Pancreas (tissue), 10 donors: Measurements from ENCODE around the gene KIAA0040. TPM values are rescaled to one million over a fixed set of nuclear protein-coding genes. Genes with fewer than 3 reads are reported as not detected.

Experiments
- ATAC-seq, 4 donors: fragments of 200-7000 bp; cut with Tn5 transposase; one replicate each; pipeline versions ENCODE4 v1.8.0 to v1.9.1; 2020; ENCODE audit warnings: mild to moderate bottlenecking in 4 of 4, moderate library complexity in 4 of 4
- DNase-seq, 6 donors: peaks; one replicate each; pipeline ENCODE4 v3.0.0-alpha.2; 2020
- FAIRE-seq: peaks from 2 replicates; lab custom pipeline; 2012; peaks lifted over from hg19 to GRCh38; lab: Jason Lieb, UNC
- H3K27ac ChIP-seq, 4 donors: fragments of 200-600 bp; sonication (generic); 1 replicate in 3 of 4; 2 replicates in 1 of 4; pipeline versions ENCODE4 v1.5.0 to v1.8.0; 2020
- H3K27me3 ChIP-seq, 4 donors: fragments of 200-600 bp; one replicate each; pipeline ENCODE4 v1.8.0; 2021
- H3K36me3 ChIP-seq, 3 donors: fragments of 200-600 bp; sonication (generic) in 1 of 3; one replicate each; pipeline versions ENCODE4 v1.5.0 to v1.8.0; 2020 to 2021
- H3K4me1 ChIP-seq, 3 donors: fragments of 200-600 bp; one replicate each; pipeline ENCODE4 v1.8.0; 2021
- H3K4me3 ChIP-seq, 4 donors: fragments of 200-600 bp; sonication (generic) in 2 of 4; one replicate each; pipeline versions ENCODE4 v1.5.0 to v1.8.0; 2020 to 2021
- H3K9me3 ChIP-seq, 4 donors: fragments of 200-600 bp; one replicate each; pipeline ENCODE4 v1.8.0; 2021
- CTCF ChIP-seq, 4 donors: fragments of 200-600 bp; sonication (generic) in 3 of 4; IDR thresholded peaks; one replicate each; pipeline versions ENCODE4 v1.5.0 to v1.8.0; 2021; ENCODE audit warnings: antibody characterized with exemption in 4 of 4
- WGBS, 2 donors: extraction: QIAGEN DNeasy Blood & Tissue Kit; methylation state at CpG; one replicate each; pipeline ENCODE4 v1.1.7; 2013; 5-methylcytosine and 5-hydroxymethylcytosine counted together
- intact Hi-C, 3 donors: fragments of 100-400 bp; cut with DNase I; formaldehyde crosslinking; loops; one replicate each; pipeline versions ENCODE4 v1.11.1 to v1.14.2; 2022
- polyA plus RNA-seq, 2 donors: library from polyadenylated mRNA; stranded (reverse); fragments of 200-250 nt; gene quantifications; one replicate each; pipeline ENCODE4 v1.2.3, GENCODE V29; 2013
- total RNA-seq, 6 donors: library from RNA; stranded (reverse); fragmentation: NEBNext Ultra II Directional in 4 of 6; extraction: Animal tissue kit (Norgen Biotek cat#: 25700) in 4 of 6; gene quantifications; one replicate each; pipeline versions ENCODE4 v1.2.1 to v1.2.4, GENCODE V29; 2021 to 2023
- donor health status: healthy with polysubstance abuse.
- donor health status: DM: no; HTN: no; CAD: no; lungs with moderate emphysema.
- donor health status: DM: no; HTN: no; CAD: no.
- donor health status: control.
- donor health status: control.
- donor health status: Bipolar disorder and iron deficiency.
- donor health status: DM: yes; HTN: yes; CAD: no.
- donor health status: DM: no; HTN: no; CAD: no.
- donor health status: DM: no; HTN: no; CAD: no.
- donor health status: DM: yes; HTN: yes; CAD: no.

KIAA0040 gene
- total and polyA plus RNA-seq, 8 donors: 8.4 to 34.2 (median 15.9) TPM

DNA sequence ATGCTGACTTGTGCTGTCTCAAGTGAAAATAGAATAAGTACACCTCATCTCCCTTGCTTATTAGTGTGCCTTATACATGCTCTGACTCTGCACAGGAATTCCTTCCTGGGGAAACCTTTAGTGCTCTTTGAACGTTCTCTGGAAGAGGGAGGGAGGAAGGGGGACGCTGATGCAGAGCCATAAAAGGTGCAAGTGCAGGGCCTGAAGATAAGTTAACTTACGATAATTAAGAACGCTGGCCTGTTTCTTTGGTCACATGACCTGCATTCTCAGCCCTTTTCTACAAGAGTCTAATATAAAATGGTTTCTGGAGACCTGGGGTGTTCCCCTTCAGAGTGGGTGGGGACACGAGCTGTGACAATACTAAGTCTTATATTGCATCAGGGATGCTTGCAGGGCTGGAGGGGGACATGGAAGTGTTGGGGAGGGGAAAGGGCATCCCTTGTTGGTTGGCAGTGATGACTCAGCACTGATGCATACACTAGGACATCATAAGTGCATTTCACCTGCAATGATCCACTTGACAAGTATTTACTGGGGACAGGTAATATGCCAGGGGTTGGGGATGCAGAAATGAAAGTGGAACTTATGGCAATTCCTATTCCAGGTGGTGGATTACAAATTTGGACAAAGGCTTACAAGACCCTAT lies 26.3 kb upstream of the KIAA0040 start:
- intact Hi-C loops: no loop called here
- Histone ChIP-seq H3K9me3 (no peaks in the 10 kb centered on the region), H3K4me1 (no peaks in the 10 kb centered on the region), H3K27ac (no peak overlapping the region), H3K4me3 (no peak overlapping the region), H3K36me3 (no peaks in the 10 kb centered on the region), H3K27me3 (no peaks in the 10 kb centered on the region)
- no peak for DNase-seq
- no peak for TF ChIP-seq CTCF (IDR thresholded peaks at IDR 0.05)
- FAIRE-seq: no peak
- 67 to 68% methylated on average over 5 of the region's 5 CpGs for WGBS, 2 donors
- no peak for ATAC-seq

DNA sequence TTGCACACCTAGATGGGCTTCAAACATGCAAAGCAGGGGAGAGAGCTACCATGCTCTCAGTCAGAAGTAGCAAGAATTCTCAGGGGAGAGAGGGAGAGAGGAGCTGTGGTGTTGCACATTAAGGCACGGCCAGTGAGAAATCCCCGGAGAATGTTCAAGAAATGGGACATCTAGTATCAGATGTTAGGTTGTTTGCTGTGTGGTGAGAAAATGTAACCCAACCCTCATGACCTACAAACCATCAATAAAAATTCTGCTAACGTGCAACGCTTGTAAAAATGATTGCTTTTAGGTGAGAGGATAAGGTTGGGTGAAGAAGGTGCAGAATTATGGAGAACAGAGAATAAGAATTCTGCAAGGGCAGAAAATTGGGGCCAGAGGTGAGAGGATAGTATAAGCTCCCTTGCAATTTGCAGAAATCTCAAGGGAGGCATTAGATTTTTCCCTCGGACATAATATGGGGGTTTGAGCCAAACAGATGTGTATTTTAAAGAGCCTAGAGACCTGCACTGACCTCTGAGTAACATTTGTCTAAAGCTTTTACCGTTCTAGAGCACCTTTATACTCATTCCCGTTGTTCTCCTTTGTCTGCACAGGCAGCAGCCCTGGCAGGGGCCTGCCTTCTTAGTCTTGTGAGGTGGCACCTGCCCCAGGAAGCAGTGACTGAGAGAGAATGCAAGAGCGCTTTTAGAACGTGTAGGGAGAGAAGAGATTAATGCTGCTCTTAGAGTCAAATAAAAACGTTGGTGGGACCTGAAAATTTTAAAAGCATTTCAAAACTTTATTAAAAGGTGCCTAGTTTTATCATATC lies 25.4 kb upstream of the KIAA0040 start:
- FAIRE-seq (no peak), DNase-seq (no peak), ATAC-seq (no peak)
- intact Hi-C loops: no loop called here
- H3K27me3 ChIP-seq: no peaks in the 10 kb centered on the region
- no peak overlapping the region for H3K27ac ChIP-seq
- H3K4me3 ChIP-seq: no peak overlapping the region
- no peaks in the 10 kb centered on the region for H3K9me3 ChIP-seq
- H3K36me3 ChIP-seq: no peaks in the 10 kb centered on the region
- 58 to 61% methylated on average over 10 of the region's 10 CpGs for WGBS, 2 donors
- TF ChIP-seq CTCF (IDR thresholded peaks at IDR 0.05): no peak
- no peaks in the 10 kb centered on the region for H3K4me1 ChIP-seq

- Histone ChIP-seq H3K4me3 (no peak overlapping the region), H3K9me3 (no peaks in the 10 kb centered on the region), H3K27ac (no peak overlapping the region), H3K27me3 (no peaks in the 10 kb centered on the region), H3K36me3 (no peaks in the 10 kb centered on the region), H3K4me1 (no peaks in the 10 kb centered on the region)
- DNase-seq: no peak
- no peak for ATAC-seq
- intact Hi-C loops: no loop called here
- WGBS, 2 donors: 78 to 81% methylated on average over 2 of the region's 2 CpGs
- FAIRE-seq: no peak
- no peak for TF ChIP-seq CTCF (IDR thresholded peaks at IDR 0.05)
These were observed 23.9 kb upstream of the KIAA0040 start for GRCh38 chr1:175216444-175216843.

DNA sequence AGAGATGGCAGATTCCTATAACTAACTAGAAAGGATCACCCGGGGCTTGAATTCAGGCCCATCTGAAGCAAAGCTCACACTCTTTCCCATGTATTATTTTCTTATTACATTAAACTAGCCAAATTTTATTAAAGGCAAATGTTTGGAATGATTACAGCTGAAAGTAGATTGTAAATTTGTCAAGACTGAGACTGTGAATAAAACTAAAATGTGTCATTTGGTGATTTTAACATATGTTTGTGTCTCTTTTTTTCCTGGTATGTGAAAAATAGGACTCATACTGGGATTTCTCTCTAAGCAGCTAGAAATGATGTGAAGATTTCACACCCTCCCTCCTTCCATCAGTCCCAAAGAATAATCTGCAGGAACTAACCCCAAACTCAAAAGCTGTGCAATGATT lies 19.1 kb upstream of the KIAA0040 start:
- ATAC-seq (no peak), FAIRE-seq (no peak), DNase-seq (no peak)
- no peak overlapping the region for H3K4me3 ChIP-seq
- intact Hi-C loops: no loop called here
- no peak overlapping the region for H3K27ac ChIP-seq
- no peaks in the 10 kb centered on the region for H3K4me1 ChIP-seq
- no peaks in the 10 kb centered on the region for H3K9me3 ChIP-seq
- 84 to 94% methylated on average over 1 of the region's 1 CpG for WGBS, 2 donors
- H3K36me3 ChIP-seq: no peaks in the 10 kb centered on the region
- H3K27me3 ChIP-seq: no peaks in the 10 kb centered on the region
- TF ChIP-seq CTCF (IDR thresholded peaks at IDR 0.05): no peak

GRCh38 chr1:175210744-175211143 lies 18.2 kb upstream of the KIAA0040 start:
- no peak for DNase-seq
- intact Hi-C loops: no loop called here

More at GRCh38 chr1:175210744-175211143, 18.2 kb upstream of the KIAA0040 start:
- Histone ChIP-seq H3K36me3 (no peaks in the 10 kb centered on the region), H3K27ac (no peak overlapping the region), H3K9me3 (no peaks in the 10 kb centered on the region), H3K27me3 (no peaks in the 10 kb centered on the region), H3K4me1 (no peaks in the 10 kb centered on the region), H3K4me3 (no peak overlapping the region)
- 77 to 80% methylated on average over 4 of the region's 4 CpGs for WGBS, 2 donors
- FAIRE-seq: no peak
- no peak for ATAC-seq
- no peak for TF ChIP-seq CTCF (IDR thresholded peaks at IDR 0.05)
